Sigmoid colon (tissue), 7 donors: ENCODE results near the gene OR56A4. TPM values are rescaled to one million over a fixed set of nuclear protein-coding genes. Genes with fewer than 3 reads are reported as not detected.

Source experiments
- DNase-seq: peaks from one replicate; pipeline ENCODE4 v3.0.0-alpha.2; 2019
- H3K27ac ChIP-seq, 4 donors: fragments of 200-600 bp; sonication (generic); one replicate each; pipeline ENCODE4 v1.5.1; 2016 to 2019; ENCODE audit warnings: mild to moderate bottlenecking in 1 of 4
- H3K27me3 ChIP-seq, 3 donors: fragments of 200-600 bp; sonication (generic); one replicate each; pipeline ENCODE4 v1.5.1; 2019; ENCODE audit warnings: mild to moderate bottlenecking in 1 of 3
- H3K36me3 ChIP-seq, 4 donors: fragments of 200-600 bp; sonication (generic); one replicate each; pipeline ENCODE4 v1.5.1; 2016 to 2019
- H3K4me1 ChIP-seq, 4 donors: fragments of 200-600 bp; sonication (generic); one replicate each; pipeline ENCODE4 v1.5.1; 2017 to 2019
- H3K4me3 ChIP-seq, 4 donors: fragments of 200-600 bp; sonication (generic); one replicate each; pipeline ENCODE4 v1.5.1; 2017 to 2019; ENCODE audit warnings: mild to moderate bottlenecking in 2 of 4, moderate library complexity in 1 of 4
- H3K9me3 ChIP-seq, 4 donors: fragments of 200-600 bp in 3 of 4; sonication (generic) in 3 of 4; one replicate each; pipeline versions ENCODE4 v1.5.1 to v1.6.1; 2013 to 2019
- CTCF ChIP-seq, 4 experiments: fragments of 450-650 bp in 3 of 4; fragments of 200-600 bp in 1 of 4; IDR thresholded peaks; one replicate each; pipeline ENCODE4 v1.5.1; 2016 to 2019; ENCODE audit warnings: antibody characterized with exemption in 4 of 4, mild to moderate bottlenecking in 3 of 4, moderate library complexity in 2 of 4
- EP300 ChIP-seq, 4 donors: sonication (generic); formaldehyde crosslinking; IDR thresholded peaks; one replicate each; pipeline ENCODE4 v1.6.1; 2017; ENCODE audit warnings: antibody characterized with exemption in 4 of 4
- POLR2A ChIP-seq, 2 donors: fragments of 450-650 bp; IDR thresholded peaks; one replicate each; pipeline ENCODE4 v1.6.1; 2016; ENCODE audit warnings: antibody characterized with exemption in 2 of 2, mild to moderate bottlenecking in 2 of 2, moderate library complexity in 2 of 2
- POLR2AphosphoS5 ChIP-seq, 4 donors: sonication (generic); formaldehyde crosslinking; IDR thresholded peaks; one replicate each; pipeline ENCODE4 v1.6.1; 2017; ENCODE audit warnings: antibody characterized with exemption in 4 of 4
- WGBS, 2 donors: extraction: QIAGEN DNeasy Blood & Tissue Kit; methylation state at CpG; one replicate each; pipeline ENCODE4 v1.1.7; 2013; 5-methylcytosine and 5-hydroxymethylcytosine counted together
- intact Hi-C: fragments of 100-400 bp; cut with DNase I; formaldehyde crosslinking; loops from one replicate; pipeline ENCODE4 v1.15.1; 2023
- polyA plus RNA-seq, 3 donors: library from polyadenylated mRNA; stranded (reverse); fragments of 200-250 nt; gene quantifications; one replicate each; pipeline ENCODE4 v1.2.3, GENCODE V29; 2013
- total RNA-seq, 4 donors: library from RNA; depleted of rRNA; stranded (reverse); fragments of >200 nt; gene quantifications; one replicate each; pipeline ENCODE4 v1.1.0, GENCODE V29; 2016
- donor health status: healthy with polysubstance abuse.
- donor health status: Bipolar disorder and iron deficiency.
- donor health status: healthy.

Gene OR56A4
- total and polyA plus RNA-seq, 7 donors = not detected

DNA sequence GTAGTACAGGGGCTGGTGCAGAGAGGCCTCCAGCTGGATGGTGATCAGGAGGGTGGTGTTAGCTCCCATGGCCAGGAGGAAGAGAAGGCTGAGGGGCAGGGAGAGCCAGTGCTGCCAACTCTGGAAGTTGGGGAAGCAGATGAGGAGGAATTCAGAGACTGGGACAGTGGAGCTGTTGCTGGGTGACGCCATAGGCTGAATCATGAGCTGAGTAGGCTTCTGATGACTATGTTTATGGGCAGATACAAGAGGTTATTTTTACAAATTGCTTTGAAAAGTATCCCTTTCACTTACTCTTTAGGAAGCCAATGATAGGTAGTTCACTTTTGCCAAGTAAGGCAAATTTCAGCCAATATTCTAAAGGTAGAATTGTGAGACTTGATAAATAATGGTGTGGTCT is 20.8 kb upstream of the OR56A4 start:
- Histone ChIP-seq H3K4me1 (peaks cover 0 to 8% (median 0%) of the 10 kb centered on the region in 4 donors), H3K36me3 (no peaks in the 10 kb centered on the region), H3K27ac (no peak overlapping the region), H3K27me3 (no peaks in the 10 kb centered on the region), H3K4me3 (no peak overlapping the region), H3K9me3 (no peaks in the 10 kb centered on the region)
- intact Hi-C loops = no loop called here
- TF ChIP-seq CTCF (IDR thresholded peaks at IDR 0.05) (no peak), POLR2AphosphoS5 (IDR thresholded peaks at IDR 0.05) (no peak), EP300 (IDR thresholded peaks at IDR 0.05) (no peak), POLR2A (IDR thresholded peaks at IDR 0.05) (no peak)
- 87 to 88% methylated on average over 1 of the region's 1 CpG for WGBS, 2 donors
- DNase-seq = no peak

DNA sequence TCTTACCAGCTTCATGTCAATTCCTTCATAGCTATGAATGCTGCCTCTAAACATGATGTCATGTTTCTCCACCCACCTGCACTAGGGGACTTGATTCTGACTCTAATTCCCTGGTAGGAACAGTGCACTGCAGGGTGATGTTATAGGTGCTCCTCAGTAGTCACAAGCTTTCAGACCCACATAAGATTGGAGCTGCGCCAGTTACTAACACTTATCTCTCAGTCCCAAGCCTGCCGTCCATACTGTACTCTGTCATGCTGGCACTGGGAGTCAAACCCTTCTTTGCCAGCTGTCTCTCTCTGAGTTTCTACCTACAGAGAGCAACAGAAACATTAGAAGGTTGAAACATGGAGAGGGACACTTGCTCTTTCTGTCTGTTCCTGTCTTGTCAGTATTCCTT is 18.3 kb upstream of the OR56A4 start:
- no peaks in the 10 kb centered on the region for H3K36me3 ChIP-seq
- intact Hi-C loops = no loop called here
- no peaks in the 10 kb centered on the region for H3K27me3 ChIP-seq
- H3K9me3 ChIP-seq = no peaks in the 10 kb centered on the region
- WGBS, 2 donors = 68 to 81% methylated on average over 2 of the region's 2 CpGs
- no peak for DNase-seq
- no peak for TF ChIP-seq CTCF (IDR thresholded peaks at IDR 0.05)
- no peak overlapping the region for H3K4me3 ChIP-seq
- H3K4me1 ChIP-seq = peaks cover 0 to 3% (median 0%) of the 10 kb centered on the region in 4 donors
- H3K27ac ChIP-seq = no peak overlapping the region

GRCh38 chr11:6022956-6023355 is 16.2 kb upstream of the OR56A4 start:
- no peak for DNase-seq
- Histone ChIP-seq H3K9me3 (no peaks in the 10 kb centered on the region), H3K27ac (no peak overlapping the region), H3K4me1 (no peaks in the 10 kb centered on the region), H3K36me3 (no peaks in the 10 kb centered on the region), H3K27me3 (no peaks in the 10 kb centered on the region), H3K4me3 (no peak overlapping the region)
- TF ChIP-seq EP300 (IDR thresholded peaks at IDR 0.05) (no peak), CTCF (IDR thresholded peaks at IDR 0.05) (peak in 3 of 4 experiments; percentile 22 to 45 (median 42))
- 1% methylated on average over 4 of the region's 4 CpGs for WGBS, 2 donors
- intact Hi-C loops = loop anchor here (2.0 to 5.0 kb wide), 3 partner anchors 294 to 340 kb away; no protein-coding TSS in a partner anchor

- no peak for DNase-seq
- 71 to 76% methylated on average over 3 of the region's 3 CpGs for WGBS, 2 donors
- intact Hi-C loops = no loop called here
Observed at GRCh38 chr11:6013042-6013441, 6.3 kb upstream of the OR56A4 start.

More at GRCh38 chr11:6013042-6013441, 6.3 kb upstream of the OR56A4 start:
- TF ChIP-seq POLR2A (IDR thresholded peaks at IDR 0.05) = no peak
- no peak for TF ChIP-seq CTCF (IDR thresholded peaks at IDR 0.05)
- no peak for TF ChIP-seq EP300 (IDR thresholded peaks at IDR 0.05)
- TF ChIP-seq POLR2AphosphoS5 (IDR thresholded peaks at IDR 0.05) = no peak
- Histone ChIP-seq H3K27ac (no peak overlapping the region), H3K4me3 (no peak overlapping the region), H3K9me3 (peaks cover 0 to 6% (median 0%) of the 10 kb centered on the region in 4 donors), H3K36me3 (no peaks in the 10 kb centered on the region), H3K4me1 (no peaks in the 10 kb centered on the region), H3K27me3 (no peaks in the 10 kb centered on the region)
